Measurements from ENCODE around the gene TFB1M. TPM values are rescaled to one million over a fixed set of nuclear protein-coding genes. Genes with fewer than 3 reads are reported as not detected.
"Not testable (repeated sequence)": the region's sequence is repeated elsewhere in the genome, so short reads cannot be mapped to it uniquely, and the experiment has no call there.

Gene TFB1M
- total and polyA plus RNA-seq, 9 donors = 6.7 to 18.5 (median 14.6) TPM

- DNase-seq = no peak
- Histone ChIP-seq H3K9me3 (no peaks in the 10 kb centered on the region), H3K27ac (no peak overlapping the region), H3K27me3 (no peaks in the 10 kb centered on the region), H3K4me1 (ENCODE audit: insufficient read depth) (no peaks in the 10 kb centered on the region), H3K36me3 (no peaks in the 10 kb centered on the region), H3K4me3 (no peak overlapping the region)
- intact Hi-C loops (cut with DNase I) = loop anchor here in 1 of 4 donors (5.0 kb wide), 1 partner anchor 163 kb away; no protein-coding TSS in a partner anchor
- WGBS, 3 donors = 90 to 92% (median 92%) methylated on average over 5 of the region's 5 CpGs
- TF ChIP-seq CTCF (IDR thresholded peaks at IDR 0.05) = no peak
- no peak for TF ChIP-seq EP300 (IDR thresholded peaks at IDR 0.05)
- no peak for TF ChIP-seq POLR2A (IDR thresholded peaks at IDR 0.05)
Measured at GRCh38 chr6:155219858-155220301, 94.4 kb downstream of the TFB1M start.

DNA sequence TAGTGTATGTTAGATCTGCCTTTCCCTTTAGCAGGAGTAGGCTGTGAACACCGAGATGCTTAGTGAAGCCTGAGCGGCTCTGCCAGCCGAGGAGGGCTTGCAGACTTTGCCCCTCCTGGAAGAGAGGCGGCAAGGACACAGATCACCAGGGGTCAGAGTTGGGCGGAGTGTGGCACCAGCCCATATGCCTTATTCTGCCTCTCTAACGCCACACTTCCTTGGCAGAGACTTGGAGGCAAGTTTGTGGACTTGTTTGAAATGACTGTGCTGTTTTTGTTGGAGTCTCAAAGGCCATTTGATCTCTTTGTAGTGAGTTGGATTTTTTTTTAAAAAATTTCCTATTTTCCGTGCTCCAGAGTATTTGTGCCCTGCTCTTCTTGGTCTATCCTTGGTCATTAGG lies 95.0 kb downstream of the TFB1M start:
- no peaks in the 10 kb centered on the region for H3K36me3 ChIP-seq
- TF ChIP-seq POLR2A (IDR thresholded peaks at IDR 0.05) (no peak), EP300 (IDR thresholded peaks at IDR 0.05) (no peak), CTCF (IDR thresholded peaks at IDR 0.05) (no peak)
- WGBS, 3 donors = 92 to 94% (median 94%) methylated on average over 7 of the region's 7 CpGs
- no peaks in the 10 kb centered on the region for H3K9me3 ChIP-seq
- H3K4me3 ChIP-seq = no peak overlapping the region
- H3K27me3 ChIP-seq = no peaks in the 10 kb centered on the region
- intact Hi-C loops (cut with DNase I) = no loop called here
- DNase-seq = no peak
- H3K4me1 ChIP-seq (ENCODE audit: insufficient read depth) = no peaks in the 10 kb centered on the region
- H3K27ac ChIP-seq = no peak overlapping the region

GRCh38 chr6:155218711-155219110 lies 95.6 kb downstream of the TFB1M start:
- H3K27ac ChIP-seq; intact Hi-C loops (cut with DNase I): not testable (repeated sequence)

GRCh38 chr6:155216312-155217046 lies 97.8 kb downstream of the TFB1M start:
- 65 to 72% (median 67%) methylated on average over 11 of the region's 11 CpGs for WGBS, 3 donors
- no peak for DNase-seq
- no peaks in the 10 kb centered on the region for H3K9me3 ChIP-seq
- no peak overlapping the region for H3K27ac ChIP-seq
- no peaks in the 10 kb centered on the region for H3K27me3 ChIP-seq
- H3K4me1 ChIP-seq (ENCODE audit: insufficient read depth) = no peaks in the 10 kb centered on the region
- H3K36me3 ChIP-seq = no peaks in the 10 kb centered on the region
- H3K4me3 ChIP-seq = no peak overlapping the region
- TF ChIP-seq CTCF (IDR thresholded peaks at IDR 0.05) = no peak
- no peak for TF ChIP-seq EP300 (IDR thresholded peaks at IDR 0.05)
- TF ChIP-seq POLR2A (IDR thresholded peaks at IDR 0.05) = no peak
- intact Hi-C loops (cut with DNase I) = no loop called here

More at GRCh38 chr6:155218711-155219110, 95.6 kb downstream of the TFB1M start:
- 92 to 93% (median 92%) methylated on average over 20 of the region's 20 CpGs for WGBS, 3 donors
- DNase-seq; H3K27me3 ChIP-seq; H3K36me3 ChIP-seq; H3K9me3 ChIP-seq; H3K4me1 ChIP-seq (ENCODE audit: insufficient read depth); H3K4me3 ChIP-seq: not testable (repeated sequence)

- H3K27ac ChIP-seq = no peak overlapping the region
- no peaks in the 10 kb centered on the region for H3K36me3 ChIP-seq
- intact Hi-C loops (cut with DNase I) = no loop called here
- no peaks in the 10 kb centered on the region for H3K27me3 ChIP-seq
- no peaks in the 10 kb centered on the region for H3K4me1 ChIP-seq (ENCODE audit: insufficient read depth)
- DNase-seq = no peak
- H3K9me3 ChIP-seq = no peaks in the 10 kb centered on the region
- no peak for TF ChIP-seq EP300 (IDR thresholded peaks at IDR 0.05)
- TF ChIP-seq CTCF (IDR thresholded peaks at IDR 0.05) = no peak
- TF ChIP-seq POLR2A (IDR thresholded peaks at IDR 0.05) = no peak
- no peak overlapping the region for H3K4me3 ChIP-seq
- 83 to 89% (median 89%) methylated on average over 4 of the region's 4 CpGs for WGBS, 3 donors
Measured at GRCh38 chr6:155215906-155216305, 98.4 kb downstream of the TFB1M start.

Data from ovary (tissue), 9 donors.